SH-SY5Y (cell line): ENCODE results near the gene CAMK2G.

Experiments
- GATA2 ChIP-seq: IDR thresholded peaks from 2 replicates; pipeline ENCODE4 v1.6.1; 2011; ENCODE audit warnings: mild to moderate bottlenecking, low read depth, low read length
- GATA3 ChIP-seq: IDR thresholded peaks from 2 replicates; pipeline ENCODE4 v1.6.1; 2011; ENCODE audit warnings: low read depth, mild to moderate bottlenecking, low read length, moderate library complexity

DNA sequence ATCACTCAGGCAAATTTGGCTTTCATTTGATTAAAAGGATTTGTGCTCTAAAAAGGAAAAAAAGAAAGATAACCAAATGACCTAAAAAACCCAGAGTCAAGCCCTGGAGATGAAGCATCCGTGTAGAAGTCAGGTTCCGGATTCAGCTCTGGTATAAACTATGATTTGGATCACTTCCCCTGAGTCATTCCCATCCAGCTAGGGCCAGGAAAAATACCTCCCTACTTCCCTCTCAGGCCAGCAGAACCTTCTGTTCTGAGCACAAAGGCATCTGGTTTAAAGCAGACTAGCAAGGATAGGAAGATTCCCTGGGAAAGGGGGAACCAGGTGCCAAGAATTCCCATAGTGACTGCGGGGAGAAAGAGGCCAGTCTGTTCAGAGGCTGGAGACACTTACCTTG lies 37.3 kb downstream of the CAMK2G start:
- TF ChIP-seq GATA3 (no peak), GATA2 (no peak)
